ENCODE measurements around the gene STX16.

GRCh38 chr20:58713801-58714339, 62.8 kb downstream of the STX16 start:
- TF ChIP-seq CTCF (IDR thresholded peaks at IDR 0.05; ENCODE audit: low read length): no peak
- TF ChIP-seq EZH2 (IDR thresholded peaks at IDR 0.05; ENCODE audit: borderline replicate concordance, low read length): no peak
